HG03175 (cell line): ENCODE data around the gene HMGXB3.

Experiments
- ATAC-seq: cut with Tn5 transposase; IDR thresholded peaks from one replicate; pipeline ENCODE4 v1.9.1; 2021; ENCODE audit warnings: mild to moderate bottlenecking, moderate library complexity; ENCODE audit not compliant: unreplicated experiment

The HMGXB3 gene

DNA sequence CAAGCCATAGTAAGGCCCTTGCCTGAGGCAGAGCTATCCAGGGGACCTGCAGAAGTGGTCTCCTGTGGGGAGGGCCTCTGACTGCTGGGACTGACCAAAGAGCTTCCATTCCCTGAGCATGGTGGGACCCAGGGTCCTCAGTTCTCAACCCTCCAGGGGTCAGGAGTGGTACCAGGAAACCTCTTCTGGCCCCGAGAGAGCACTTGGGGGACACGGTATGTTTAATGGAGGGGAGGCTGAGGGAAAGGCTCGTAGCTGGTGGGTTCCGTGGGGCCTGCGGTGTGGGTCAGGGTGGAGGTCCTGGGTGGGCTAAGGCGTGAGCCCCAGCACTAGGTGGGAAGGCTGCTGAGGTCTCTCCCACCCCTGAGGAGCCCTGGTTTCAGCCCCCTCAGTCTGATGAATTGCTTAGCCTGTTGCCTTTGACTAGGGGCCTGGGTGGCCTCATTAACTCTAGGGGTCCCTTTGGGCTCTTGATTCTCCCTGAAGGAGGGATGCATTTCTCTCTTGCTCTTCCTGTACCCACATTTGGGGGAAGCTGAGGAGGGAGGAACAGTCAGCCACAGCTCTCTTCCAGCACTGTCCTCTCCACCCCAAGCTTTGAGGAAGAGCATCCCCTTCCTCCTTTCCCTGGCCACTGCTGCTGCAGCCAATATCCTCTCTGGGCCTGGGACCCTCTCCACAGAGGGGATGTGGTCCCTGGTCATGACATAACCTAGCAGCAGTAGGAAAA, 51.9 kb downstream of the HMGXB3 start:
- ATAC-seq = no peak

DNA sequence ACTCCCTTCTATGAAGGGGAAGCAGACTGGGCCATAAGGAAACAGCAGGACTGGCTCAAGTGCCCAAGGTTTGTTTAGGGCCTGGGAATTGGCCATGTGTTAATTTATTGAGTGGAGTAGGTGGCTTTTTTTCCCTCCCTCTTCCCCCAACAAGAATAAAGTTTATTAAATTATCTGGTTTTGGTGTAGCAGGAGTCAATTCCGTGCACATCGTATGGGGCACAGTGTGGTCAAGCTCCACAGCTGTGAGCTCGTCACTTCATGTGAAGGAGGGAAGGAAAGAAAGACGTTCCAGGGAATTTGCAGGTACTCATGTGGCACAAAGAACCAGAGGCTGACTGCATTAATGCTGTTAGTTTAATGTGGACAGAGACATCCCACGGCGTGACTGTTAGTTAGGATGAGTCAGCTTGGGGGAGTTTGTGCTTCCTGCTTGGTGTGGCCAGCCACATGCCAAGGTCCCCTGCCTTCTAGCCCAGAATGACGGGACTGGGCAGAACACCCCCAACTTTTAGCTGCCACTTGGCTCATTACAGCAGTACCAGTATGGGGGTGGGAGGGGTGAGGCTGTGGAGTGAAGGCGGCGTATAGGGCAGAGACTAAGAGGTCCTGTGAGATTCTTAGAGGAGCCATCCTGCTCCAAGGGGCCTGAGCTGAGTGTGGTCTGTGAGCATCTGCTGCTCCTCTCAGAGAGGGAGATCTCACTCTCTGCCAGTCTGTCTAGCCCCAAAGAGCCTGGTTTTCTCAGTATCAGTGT, 52.6 kb downstream of the HMGXB3 start:
- no peak for ATAC-seq

DNA sequence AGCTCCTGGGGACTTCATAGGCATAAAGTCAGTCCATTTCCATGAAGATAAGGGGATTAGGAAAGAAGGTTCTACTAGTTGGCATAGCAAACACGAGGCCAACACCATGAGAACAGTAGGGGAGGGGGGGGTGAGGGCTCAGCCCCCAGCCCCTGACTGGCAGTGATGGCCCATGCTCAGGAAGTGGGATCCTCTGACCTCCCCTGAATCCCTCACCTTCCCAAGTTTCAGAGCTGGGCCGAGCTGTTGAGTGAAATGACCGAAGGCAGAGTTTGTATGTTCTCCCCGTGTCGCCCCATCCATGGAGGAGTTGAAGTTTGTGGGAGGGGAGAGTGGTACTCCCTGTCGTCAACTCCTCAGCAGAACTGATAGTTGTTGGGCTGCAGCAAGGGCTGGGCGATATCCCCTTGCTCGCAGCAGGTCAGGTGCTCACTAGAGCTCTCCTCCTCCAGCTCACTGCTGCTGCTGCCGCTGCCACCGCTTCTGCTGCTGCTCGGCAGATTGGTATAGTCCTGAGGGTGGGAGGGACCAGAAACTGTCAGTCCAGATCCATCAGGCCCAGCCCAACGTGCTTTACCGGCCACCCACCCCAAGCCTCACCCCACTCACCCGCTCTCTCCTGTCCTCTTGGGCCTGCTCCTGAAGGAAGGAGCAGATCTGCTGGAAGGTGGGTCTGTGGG, 53.3 kb downstream of the HMGXB3 start:
- no peak for ATAC-seq

DNA sequence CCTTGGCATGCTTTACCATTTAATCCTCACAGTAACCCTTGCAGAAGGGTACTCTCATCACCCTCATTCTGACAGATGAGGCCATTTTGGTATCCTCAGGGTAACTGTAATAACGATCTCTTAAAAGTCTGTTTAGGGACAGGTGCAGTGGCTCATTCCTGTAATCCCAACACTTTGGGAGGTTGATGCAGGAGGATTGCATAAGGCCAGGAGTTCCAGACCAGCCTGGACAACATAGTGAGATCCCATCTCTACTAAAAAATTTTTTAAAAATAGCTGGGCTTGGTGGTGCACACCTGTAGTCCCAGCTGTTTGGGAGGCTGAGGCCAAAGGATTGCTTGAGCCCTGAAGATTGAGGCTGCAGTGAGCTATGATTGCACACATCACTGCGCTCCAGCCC, 54.0 kb downstream of the HMGXB3 start:
- ATAC-seq = no peak

DNA sequence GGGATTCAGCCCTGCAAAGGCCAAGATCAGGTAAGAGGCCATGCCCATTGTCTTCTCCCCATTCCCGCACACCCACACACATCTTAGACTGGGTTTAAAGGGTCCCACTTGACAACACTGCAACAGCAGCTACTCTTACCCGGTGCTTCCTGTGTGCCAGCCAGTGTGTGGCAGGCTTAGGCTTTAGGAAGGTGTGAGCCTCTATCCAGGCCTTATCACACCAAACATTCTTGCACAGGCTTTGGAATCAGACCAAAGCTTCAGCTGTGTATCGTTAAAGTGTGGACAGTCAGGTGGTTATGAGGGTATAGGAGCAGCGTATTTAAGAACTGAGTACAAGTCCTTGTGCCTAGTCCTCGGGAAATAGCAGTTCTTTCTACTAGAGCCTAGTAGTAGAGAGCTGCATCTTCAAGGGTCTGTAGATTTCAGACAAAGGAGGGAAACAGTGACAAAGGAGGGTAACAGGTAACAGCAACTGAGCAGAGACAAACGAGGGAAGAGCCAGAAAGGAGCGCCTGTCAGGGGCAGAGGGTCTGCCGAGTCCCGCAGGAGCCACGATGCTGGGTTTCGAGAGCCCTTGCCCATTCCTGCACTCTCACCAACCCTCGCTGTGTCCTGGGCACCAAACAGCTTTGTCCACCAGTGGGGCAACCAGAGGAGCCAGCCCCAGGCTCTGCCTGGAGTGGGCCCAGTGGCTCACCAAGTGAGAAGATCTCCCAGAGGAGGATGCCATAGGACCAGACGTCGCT, 55.0 kb downstream of the HMGXB3 start:
- no peak for ATAC-seq

DNA sequence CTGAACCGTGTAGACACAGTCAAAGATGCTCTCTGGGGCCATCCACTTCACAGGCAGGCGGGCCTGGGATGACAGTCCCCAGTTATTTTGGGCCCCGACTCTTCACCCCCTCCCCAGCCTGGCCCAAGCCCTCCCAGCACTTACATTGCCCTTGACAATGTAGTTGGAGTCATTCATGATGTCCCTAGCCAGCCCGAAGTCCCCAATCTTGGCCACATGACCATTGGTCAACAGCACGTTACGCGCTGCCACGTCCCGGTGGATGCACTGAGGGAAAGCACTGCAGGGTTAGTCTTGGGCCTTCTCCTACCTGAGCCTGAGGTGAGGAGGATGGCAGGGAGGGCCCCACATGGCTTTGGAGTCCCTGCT, 55.5 kb downstream of the HMGXB3 start:
- ATAC-seq = no peak

- no peak for ATAC-seq
Measured at GRCh38 chr5:150057052-150057451, 56.5 kb downstream of the HMGXB3 start.

- no peak for ATAC-seq
Measured at GRCh38 chr5:150057511-150057910, 57.0 kb downstream of the HMGXB3 start.

DNA sequence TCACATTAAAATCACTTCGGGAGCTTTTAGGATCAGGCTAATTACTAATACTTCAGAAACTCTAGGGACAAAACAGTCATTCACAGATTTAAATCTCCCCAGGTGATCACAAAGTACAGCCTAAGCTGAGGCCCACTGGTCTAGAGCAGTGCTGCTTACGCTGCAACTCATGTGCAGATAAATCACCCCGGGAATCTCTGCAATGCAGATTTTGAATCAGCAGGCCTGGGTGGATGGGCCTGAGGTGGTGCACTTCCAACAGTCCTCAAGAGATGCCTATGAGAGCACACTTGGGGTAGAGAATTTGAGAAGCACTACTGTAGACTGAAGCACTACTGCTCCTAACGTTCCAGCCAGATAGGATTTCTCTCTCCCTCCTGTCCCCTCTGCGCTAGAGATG, 57.5 kb downstream of the HMGXB3 start:
- ATAC-seq = no peak

GRCh38 chr5:150058480-150059126, 58.1 kb downstream of the HMGXB3 start:
- no peak for ATAC-seq

DNA sequence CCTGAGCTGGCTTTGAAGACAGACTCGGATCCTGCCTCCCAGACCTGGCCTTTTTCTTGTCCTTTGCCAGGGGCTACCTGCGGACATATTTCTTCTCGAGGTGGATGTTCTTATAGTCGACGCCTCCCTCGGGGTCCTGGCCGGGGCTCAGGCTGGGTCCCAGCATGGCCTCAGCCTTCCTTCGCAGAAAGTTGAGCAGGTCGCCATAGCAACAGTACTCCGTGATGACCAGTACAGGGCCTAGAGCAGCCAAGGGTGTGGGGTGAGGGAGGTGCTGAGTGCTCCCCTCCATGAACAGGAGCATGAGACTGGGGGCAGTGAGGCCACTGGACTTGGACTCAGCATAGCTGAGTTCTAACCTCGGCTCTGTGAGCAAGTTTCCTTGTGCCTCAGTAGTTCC, 59.1 kb downstream of the HMGXB3 start:
- no peak for ATAC-seq

- no peak for ATAC-seq
Measured at GRCh38 chr5:150060471-150060870, 59.9 kb downstream of the HMGXB3 start.

- no peak for ATAC-seq
Measured at GRCh38 chr5:150061538-150061995, 61.0 kb downstream of the HMGXB3 start.

- no peak for ATAC-seq
Measured at GRCh38 chr5:150062216-150062922, 61.8 kb downstream of the HMGXB3 start.

DNA sequence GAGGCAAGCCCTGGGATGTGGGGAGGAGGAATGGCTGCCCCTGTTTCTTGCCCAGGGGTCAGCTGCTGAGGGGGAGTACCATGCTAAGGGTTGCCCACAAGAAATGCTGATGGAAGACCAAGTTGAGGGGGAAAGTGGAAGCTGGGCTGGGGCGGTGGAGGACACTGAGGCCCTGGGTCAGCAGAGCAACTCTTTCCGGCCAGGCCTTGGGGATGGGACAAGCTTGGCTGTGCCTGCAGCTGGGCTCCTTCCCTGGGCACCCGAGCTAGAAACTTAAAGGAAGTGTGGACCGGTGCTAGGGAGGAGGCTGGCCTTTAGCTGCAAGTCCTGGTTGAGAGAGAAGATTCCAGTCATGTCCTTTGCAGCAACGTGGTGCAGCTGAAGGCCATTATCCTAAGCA, 63.1 kb downstream of the HMGXB3 start:
- ATAC-seq = no peak

- ATAC-seq = no peak
Measured at GRCh38 chr5:150064681-150065220, 64.2 kb downstream of the HMGXB3 start.

DNA sequence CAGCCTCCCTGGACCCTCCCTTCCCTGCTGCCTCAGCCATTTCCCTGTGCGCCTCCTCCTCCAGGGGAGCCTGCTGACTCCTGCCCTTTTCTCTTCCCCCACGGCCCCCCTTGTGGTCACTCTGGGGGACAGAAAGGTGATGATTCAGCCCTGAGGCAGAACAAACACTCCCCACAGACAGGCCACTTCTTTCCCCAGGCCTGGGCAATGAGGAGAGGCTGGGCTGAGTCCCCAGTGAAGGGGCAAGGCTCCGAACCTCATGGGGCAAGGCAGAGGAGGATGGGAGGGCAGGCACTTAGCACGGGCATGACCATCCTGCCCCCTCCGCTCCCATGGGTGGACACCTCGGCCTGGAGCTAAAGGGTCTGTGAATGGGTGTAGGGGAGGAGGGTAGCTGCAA, 64.8 kb downstream of the HMGXB3 start:
- ATAC-seq = no peak

- ATAC-seq = no peak
Measured at GRCh38 chr5:150065886-150066285, 65.3 kb downstream of the HMGXB3 start.

- no peak for ATAC-seq
Measured at GRCh38 chr5:150066436-150066835, 65.9 kb downstream of the HMGXB3 start.

DNA sequence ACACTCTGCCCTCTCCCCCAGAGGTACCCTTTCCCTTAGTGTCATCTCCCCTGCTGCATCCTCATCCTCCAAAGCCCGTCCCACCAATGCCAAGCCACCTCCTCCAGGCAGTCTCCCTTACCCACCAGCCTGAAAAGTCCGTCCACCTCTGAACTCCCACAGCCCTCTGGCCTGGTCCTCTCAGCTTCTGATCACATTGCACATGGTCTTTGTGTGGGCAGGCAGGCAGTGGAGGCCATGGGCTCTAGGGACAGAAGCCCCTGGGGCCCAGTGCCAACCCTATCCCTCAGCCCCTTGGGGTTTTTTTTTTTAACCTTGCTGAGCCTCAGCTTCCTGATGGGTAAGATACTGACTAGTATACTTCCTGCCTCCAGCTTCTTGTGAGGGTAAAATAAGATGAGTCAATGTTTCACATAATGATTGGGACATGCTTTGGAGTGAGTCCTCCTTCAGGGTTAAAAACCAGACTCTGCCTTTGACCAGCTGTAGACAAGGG, 66.4 kb downstream of the HMGXB3 start:
- ATAC-seq = peak; percentile 48
